Germinal center (tissue), 1 donor: ENCODE data around the gene UGT1A4.

ENCODE experiments used
- DNase-seq: peaks from one replicate; pipeline ENCODE4 v3.0.0; 2012; ENCODE audit warnings: mixed read lengths, low spot score

UGT1A4 gene

GRCh38 chr2:233718552-233718951 lies at the start of gene UGT1A4:
UGT1A4 (plus strand) TSS chr2:233718736; CDS start chr2:233718821, 85 bp downstream.
- DNase-seq, result no peak

DNA sequence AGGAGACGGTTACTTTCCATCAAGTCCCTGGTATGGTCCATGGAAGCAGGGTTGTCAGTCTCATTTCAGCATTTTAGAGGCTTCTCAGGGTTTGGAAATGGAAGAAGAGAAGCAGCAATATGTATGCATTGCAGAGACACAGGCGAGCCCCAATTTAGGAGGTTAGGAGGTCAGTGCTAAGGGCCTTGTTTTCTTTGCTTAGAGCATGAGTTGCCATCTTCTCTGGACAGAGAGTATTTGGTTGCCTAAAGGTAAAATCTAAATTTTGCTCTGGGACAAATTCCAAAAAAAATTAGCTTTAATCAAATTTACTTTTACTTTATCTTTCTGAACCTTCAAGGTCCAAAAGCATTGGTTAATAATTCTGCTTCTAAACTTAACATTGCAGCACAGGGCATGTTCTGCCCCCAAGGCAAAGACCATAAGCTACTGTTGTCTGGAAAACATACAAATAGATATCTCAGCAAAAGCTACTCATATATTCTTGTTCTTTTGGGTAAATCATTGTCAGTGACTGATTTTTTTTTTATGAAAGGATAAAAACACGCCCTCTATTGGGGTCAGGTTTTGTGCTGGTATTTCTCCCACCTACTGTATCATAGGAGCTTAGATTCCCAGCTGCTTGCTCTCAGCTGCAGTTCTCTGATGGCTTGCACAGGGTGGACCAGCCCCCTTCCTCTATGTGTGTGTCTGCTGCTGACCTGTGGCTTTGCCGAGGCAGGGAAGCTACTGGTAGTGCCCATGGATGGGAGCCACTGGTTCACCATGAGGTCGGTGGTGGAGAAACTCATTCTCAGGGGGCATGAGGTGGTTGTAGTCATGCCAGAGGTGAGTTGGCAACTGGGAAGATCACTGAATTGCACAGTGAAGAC lies 47.0 kb upstream of the UGT1A4 start, which contains the start of gene UGT1A9:
UGT1A9 (plus strand) TSS at position 609 of the 872 bp plus-strand sequence; CDS start at position 646, 37 bp downstream.
- no peak for DNase-seq

DNA sequence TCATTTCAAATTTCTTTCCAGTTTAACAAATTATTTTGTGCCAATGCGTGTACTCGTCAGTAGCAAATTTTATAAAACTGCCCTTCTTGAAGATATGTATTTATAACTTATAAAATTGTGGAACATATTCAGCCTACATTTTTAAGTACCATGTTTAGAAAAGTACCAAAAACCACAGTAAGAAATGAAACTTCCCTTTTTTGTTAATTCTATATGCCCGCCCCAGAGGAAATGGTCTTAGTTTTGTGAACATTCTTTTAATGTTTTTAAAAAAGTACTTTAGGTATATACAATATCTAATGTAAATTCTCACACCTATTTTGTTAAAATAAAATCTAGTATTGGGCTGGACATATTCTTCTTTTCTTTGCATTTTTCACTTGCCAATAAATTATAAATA lies 45.6 kb upstream of the UGT1A4 start:
- DNase-seq, result no peak

- no peak for DNase-seq
Measured at GRCh38 chr2:233673896-233674295, 44.6 kb upstream of the UGT1A4 start.

DNA sequence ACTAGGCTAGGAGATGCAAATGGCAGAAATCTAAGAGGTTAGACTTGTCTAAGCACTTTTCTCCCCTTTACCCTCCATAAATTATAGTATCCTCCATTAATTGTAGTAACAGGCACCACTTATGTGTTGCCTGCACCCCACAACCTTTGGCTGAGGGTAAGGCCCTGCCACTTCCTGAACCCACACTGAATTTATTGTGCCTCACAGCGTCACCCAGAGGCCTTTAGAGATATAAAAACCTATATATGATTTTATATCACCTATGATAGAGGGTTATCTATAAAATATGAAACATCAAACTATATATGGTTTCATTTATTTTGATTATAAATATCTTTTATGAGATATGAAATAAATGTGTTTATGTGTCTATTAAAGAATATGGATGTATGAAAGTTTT lies 44.2 kb upstream of the UGT1A4 start:
- DNase-seq, result no peak

DNA sequence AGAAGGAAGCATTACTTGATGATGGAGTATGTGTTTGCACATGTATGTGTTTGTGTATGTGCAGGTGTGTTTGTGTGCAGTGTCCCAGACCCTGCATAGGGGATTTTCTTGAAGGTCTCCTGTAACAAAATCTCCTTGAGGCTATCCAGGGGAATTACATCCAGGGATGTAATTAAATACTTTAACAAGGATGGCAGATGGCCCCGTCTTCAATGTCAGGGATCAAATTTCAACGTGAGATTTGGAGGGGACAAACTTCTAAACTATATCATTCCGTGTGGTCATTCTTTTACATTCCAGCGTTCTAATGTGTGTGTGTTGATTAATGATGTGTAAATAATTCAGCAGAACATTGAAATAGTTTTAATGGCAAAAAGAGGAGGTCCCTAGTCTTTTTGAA lies 43.5 kb upstream of the UGT1A4 start:
- no peak for DNase-seq

GRCh38 chr2:233676046-233676445 lies 42.5 kb upstream of the UGT1A4 start:
- no peak for DNase-seq

DNA sequence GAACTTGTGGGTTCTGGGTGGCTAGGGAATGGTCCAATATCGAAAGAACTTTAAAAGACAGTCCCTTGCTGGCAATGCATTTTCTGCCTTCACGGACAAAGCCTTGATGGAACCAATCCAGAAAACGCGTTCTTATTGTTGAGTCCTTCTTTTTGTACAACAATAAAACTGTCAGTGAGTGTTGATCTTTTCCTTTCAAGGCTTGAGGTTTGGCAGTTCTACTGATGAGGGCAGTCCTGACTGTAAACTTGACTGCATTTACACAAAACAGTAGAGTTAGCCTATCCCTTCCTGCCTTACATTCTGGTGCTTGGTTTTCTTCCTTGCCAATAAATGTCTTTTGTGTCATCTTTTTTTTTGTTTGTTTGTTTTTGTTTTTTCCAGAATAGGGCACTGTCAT lies 39.3 kb upstream of the UGT1A4 start:
- DNase-seq, result no peak

DNA sequence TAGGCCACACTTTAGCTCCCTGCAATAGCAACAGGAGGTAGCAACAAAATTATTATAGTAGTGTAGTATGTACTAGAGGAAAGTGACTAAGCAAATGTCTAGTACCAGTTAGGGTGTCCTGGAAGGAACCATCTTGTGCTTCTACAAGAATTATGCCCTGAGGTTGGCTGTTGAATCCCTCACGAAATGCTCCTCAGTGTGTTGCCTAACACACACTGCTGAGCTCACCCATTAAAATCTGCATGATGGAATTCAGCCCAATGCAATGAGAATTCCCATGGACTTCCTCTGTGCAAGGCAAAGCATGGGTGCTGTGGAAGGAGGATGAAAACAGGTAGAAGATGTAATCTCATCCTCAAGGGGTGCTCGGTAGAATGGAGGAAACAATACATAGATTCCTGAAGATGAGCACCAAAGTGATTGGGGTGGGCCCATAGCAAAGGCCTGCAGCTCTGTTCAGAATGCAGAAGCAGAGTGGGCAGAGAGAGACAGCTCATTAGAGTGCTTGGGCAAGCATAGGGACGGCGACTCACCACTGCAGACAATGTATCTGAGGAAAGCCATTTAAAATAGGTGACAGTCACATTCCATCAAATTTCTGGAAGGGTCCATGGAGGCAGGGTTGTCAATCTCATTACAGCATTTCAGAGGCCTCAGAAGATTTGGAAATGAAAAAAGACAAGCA lies 38.0 kb upstream of the UGT1A4 start:
- no peak for DNase-seq

DNA sequence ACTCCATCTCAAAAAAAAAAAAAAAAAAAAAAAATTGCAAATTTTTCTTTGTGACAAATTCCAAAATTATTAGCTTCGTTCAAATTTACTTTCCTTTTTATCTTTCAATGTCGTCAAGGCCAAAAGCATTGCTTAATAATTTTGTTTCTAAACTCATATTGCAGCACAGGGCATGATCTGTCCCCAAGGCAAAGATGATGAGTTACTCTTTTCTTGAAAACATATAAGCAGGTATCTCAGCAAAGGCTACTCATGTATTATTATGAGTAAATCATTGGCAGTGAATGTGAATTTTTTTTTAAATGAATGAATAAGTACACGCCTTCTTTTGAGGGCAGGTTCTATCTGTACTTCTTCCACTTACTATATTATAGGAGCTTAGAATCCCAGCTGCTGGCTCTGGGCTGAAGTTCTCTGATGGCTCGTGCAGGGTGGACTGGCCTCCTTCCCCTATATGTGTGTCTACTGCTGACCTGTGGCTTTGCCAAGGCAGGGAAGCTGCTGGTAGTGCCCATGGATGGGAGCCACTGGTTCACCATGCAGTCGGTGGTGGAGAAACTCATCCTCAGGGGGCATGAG lies 36.9 kb upstream of the UGT1A4 start, which contains the start of gene UGT1A7:
UGT1A7 (plus strand) TSS at position 381 of the 579 bp plus-strand sequence; CDS start at position 418, 37 bp downstream.
- no peak for DNase-seq

- DNase-seq, result no peak
Measured at GRCh38 chr2:233684640-233685039, 33.9 kb upstream of the UGT1A4 start.

DNA sequence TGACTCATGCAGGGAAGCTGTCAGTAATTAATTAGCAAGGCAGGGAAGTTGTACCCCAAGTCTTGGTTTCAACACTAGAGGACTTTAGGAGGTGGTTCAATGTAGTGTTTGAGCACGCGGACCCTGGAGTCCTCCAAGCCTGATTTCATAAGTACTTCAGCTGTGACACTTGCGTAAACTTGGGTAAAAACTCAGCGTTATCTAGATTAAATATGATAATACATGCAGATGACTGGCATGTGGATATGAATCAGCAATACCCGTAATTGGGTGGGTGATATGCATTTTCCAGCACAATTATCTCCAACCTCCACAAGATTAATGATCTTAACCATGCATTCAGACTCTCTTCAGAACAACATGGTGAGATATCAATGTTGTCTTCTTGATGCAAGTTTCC lies 31.6 kb upstream of the UGT1A4 start:
- no peak for DNase-seq

DNA sequence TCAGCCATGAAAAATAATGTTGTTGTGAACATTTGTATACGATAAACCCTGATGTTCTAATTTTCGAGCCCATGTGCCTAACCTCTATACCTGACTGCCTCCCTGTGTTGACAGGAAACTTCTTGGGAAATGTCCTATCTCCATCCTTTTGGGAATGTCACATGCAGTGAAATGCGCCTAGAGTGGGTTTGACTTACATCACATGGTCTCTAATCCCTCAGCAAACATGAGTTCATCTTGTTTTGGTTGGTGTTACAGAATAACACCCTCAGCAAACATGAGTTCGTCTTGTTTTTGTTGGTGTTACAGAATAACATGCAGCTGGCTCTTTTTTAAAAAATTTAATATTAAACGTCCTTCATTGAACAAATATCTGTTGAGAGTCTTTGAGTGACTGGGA lies 30.2 kb upstream of the UGT1A4 start:
- no peak for DNase-seq

DNA sequence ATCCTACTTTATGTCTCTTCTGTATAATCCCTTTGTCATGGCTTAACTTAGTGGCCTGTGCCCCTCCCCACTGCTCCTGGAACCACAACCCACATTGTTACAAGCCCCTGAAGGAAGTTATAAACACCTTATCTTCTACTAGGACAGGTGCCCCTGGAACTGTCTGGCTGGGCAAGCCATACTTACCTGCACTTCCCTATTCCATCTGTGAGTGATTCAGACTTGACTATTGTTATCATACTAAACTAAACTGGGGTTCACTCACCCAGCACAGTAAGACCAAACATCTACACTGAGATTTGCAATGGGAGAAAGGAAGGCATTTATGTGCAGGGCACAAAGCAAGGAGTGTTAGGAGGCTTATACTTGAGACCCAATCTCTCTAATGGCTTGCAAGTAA lies 29.5 kb upstream of the UGT1A4 start:
- DNase-seq, result no peak

- DNase-seq, result no peak
Measured at GRCh38 chr2:233689501-233689900, 29.0 kb upstream of the UGT1A4 start.

DNA sequence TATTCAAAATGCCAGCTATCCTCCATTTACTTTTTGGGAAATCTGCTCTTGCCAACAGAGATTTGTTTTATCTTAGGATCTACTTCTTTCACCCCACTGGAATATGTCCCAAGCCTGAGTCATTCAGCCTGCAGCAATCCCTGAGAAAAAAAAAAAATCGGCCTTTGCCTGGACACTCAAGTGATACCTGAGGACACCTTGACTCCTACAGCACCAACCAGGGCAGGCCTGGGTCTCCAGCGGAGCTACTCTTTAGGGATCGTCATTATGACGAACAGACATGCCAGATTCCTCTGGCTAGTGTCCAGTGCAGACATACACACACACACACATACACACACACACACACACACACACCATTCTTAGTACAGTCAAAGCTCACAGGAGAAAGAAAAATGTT lies 28.1 kb upstream of the UGT1A4 start:
- no peak for DNase-seq

DNA sequence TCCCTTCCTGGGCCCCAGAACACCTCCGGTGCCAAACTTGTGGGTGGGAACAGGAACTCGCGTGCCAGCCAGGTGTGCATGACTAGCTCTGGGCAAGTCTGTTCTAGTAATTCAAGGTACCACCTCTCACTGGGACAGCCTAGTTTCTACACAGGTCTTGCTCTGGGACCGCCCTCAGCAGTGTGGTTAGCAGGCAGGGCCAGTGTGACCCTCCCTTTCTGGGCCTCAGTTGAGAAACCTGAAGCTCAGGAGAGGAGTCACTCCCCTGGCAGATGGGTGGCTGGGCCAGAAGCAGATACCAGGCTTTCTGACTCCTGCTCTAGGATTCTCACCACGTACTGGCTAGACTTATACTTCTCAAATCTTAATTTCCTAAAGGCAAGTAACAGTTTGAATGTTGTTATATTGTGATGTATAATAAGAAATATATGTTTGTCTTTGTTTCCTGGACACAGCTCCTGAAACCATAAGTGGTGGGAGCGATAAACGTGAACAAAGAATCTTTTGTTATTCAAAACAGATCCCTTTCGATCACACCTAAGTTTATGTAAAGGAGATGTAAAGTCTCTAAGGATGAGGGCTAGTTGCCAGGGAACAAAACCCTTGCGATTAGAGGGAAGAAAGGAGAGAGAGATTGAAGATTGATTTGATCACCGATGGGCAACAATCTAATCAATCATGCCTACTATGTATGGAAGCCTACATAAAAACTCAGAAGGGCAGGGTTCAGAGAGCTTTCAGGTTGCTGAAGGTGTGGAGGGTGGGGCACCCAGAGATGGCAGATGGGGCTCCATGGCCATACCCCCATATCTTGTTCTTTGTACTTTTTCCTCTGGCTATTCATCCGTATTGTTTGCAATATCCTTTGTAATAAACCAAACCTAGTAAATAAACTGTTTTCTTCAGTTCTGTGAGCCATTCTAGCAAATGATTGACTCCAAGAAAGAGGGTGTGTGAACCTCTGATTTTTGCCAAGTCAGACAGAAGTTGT lies 26.8 kb upstream of the UGT1A4 start:
- no peak for DNase-seq

DNA sequence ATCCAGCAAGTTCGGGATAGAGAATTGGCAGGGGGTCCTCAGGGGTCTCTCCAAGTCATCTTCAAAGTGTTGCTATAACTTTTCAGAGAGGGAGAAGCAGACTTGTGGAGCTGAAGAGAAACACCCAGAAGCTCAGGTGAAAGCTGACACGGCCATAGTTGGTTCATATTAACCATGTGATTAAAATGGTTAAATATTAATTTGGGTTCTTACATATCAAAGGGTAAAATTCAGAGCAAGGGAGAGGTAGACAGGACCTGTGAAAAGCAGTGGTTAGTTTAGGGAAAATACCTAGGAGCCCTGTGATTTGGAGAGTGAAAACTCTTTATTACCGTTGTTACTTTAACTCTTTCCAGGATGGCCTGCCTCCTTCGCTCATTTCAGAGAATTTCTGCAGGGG lies 25.9 kb upstream of the UGT1A4 start, which contains the start of gene UGT1A6:
UGT1A6 (plus strand) TSS at position 243 of the 400 bp plus-strand sequence; CDS start at position 358, 115 bp downstream.
- DNase-seq, result no peak

DNA sequence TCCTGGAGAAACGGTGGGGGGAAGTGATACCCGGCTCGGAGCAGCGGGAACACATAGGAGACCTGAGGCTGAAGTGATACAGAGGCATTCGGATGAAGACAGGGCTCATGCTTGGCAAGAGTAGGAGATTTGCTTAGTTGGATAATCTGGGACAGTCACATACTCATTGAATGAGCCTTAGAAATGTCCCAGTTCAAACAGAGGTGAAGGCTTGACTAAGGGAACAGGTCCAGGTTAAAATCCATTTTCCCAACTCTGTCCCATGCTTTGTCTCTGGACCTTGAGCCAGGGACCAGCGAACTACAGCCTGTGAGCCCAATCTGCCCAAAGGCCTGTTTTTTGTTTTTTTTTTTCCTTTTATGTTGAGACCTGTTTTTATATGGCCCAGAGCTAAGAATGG lies 24.6 kb upstream of the UGT1A4 start:
- no peak for DNase-seq

GRCh38 chr2:233698740-233699139 lies 19.8 kb upstream of the UGT1A4 start:
- DNase-seq, result no peak

GRCh38 chr2:233699424-233700027 lies 19.0 kb upstream of the UGT1A4 start:
- no peak for DNase-seq
